AG04450 (cell line): Measurements from ENCODE around the gene SORL1. TPM values are rescaled to one million over a fixed set of nuclear protein-coding genes. Genes with fewer than 3 reads are reported as not detected.
A peak's percentile ranks its signal among the peaks of the same experiment; 100 is the strongest.

Experiments
- CTCF ChIA-PET: fragments of 300-600, 350-600 bp; formaldehyde crosslinking; extraction: SDS; loops from one replicate; lab custom pipeline; 2022; ENCODE audit warnings: antibody characterized with exemption, inconsistent platforms; lab: Charles Lee
- POLR2A ChIA-PET: fragments of 350-600 bp; formaldehyde crosslinking; extraction: SDS; loops from one replicate; lab custom pipeline; 2021; ENCODE audit warnings: antibody characterized with exemption, inconsistent platforms; lab: Yijun Ruan, JAX
- DNase-seq: peaks from one replicate; pipeline ENCODE4 v3.0.0-alpha.2; 2011; ENCODE audit warnings: low read depth, low spot score
- H3K27ac ChIP-seq: one replicate; pipeline ENCODE4 v1.5.1; 2012; ENCODE audit warnings: low read depth, low read length, control low read depth
- H3K27me3 ChIP-seq: one replicate; pipeline ENCODE4 v1.6.0; 2012; ENCODE audit warnings: low read length; ENCODE audit not compliant: control insufficient read depth, insufficient read depth
- H3K4me3 ChIP-seq: 2 replicates; pipeline ENCODE4 v1.5.1; 2011; ENCODE audit warnings: mild to moderate bottlenecking, low read depth, low read length, control low read depth
- H3K9me3 ChIP-seq: 2 replicates; pipeline ENCODE4 v1.5.1; 2012; ENCODE audit warnings: low read length; ENCODE audit not compliant: control insufficient read depth, insufficient read depth
- CTCF ChIP-seq: IDR thresholded peaks from 2 replicates; pipeline ENCODE4 v1.5.1; 2011; ENCODE audit warnings: low read depth, low read length, control low read depth, inconsistent platforms
- polyA plus RNA-seq: library from polyadenylated mRNA; depleted of rRNA; stranded (reverse); fragments of >200 nt; gene quantifications from 2 replicates; pipeline ENCODE4 v1.2.3, GENCODE V29; 2011

SORL1 gene
- polyA plus RNA-seq, 1 experiment, result 5.4 TPM

- ChIA-PET CTCF (interaction anchor here (0.6 to 4.2 kb wide), 79 partner anchors 10 to 925 kb away, joined by 3 to 44 read pairs (median 4); partner anchors contain the start of gene BLID), POLR2A (interaction anchor here (1.0 to 1.8 kb wide), 7 partner anchors 11 to 851 kb away, joined by 3 to 8 read pairs (median 3); no protein-coding TSS in a partner anchor)
- DNase-seq, result no peak
- Histone ChIP-seq H3K27ac (peak overlapping the region; percentile 100), H3K9me3 (no peaks in the 10 kb centered on the region), H3K4me3 (peak overlapping the region; percentile 57), H3K27me3 (no peaks in the 10 kb centered on the region)
- TF ChIP-seq CTCF, result no peak
Observed at GRCh38 chr11:121654843-121655536, 202.9 kb downstream of the SORL1 start.

- DNase-seq, result peak; percentile 97
- no peaks in the 10 kb centered on the region for H3K9me3 ChIP-seq
- ChIA-PET CTCF (interaction anchor here (0.6 to 4.2 kb wide), 72 partner anchors 11 to 924 kb away, joined by 3 to 44 read pairs (median 5); partner anchors contain the start of gene BLID), POLR2A (interaction anchor here (1.2 to 1.8 kb wide), 6 partner anchors 21 to 850 kb away, joined by 3 to 8 read pairs (median 3); no protein-coding TSS in a partner anchor)
- H3K27ac ChIP-seq, result peak overlapping the region; percentile 100
- no peaks in the 10 kb centered on the region for H3K27me3 ChIP-seq
- TF ChIP-seq CTCF, result peak; percentile 94
- H3K4me3 ChIP-seq, result peak overlapping the region; percentile 57
Observed at GRCh38 chr11:121655537-121656327, 203.6 kb downstream of the SORL1 start.

- POLR2A ChIA-PET, result interaction anchor here (1.2 to 1.8 kb wide), 4 partner anchors 22 to 849 kb away, joined by 3 to 8 read pairs (median 4); no protein-coding TSS in a partner anchor
- H3K9me3 ChIP-seq, result no peaks in the 10 kb centered on the region
- peak overlapping the region; percentile 45 for H3K4me3 ChIP-seq
- CTCF ChIA-PET, result interaction anchor here (0.9 to 4.2 kb wide), 14 partner anchors 12 to 853 kb away, joined by 3 to 44 read pairs (median 6); no protein-coding TSS in a partner anchor
- H3K27ac ChIP-seq, result peak overlapping the region; percentile 100
- no peak for DNase-seq
- H3K27me3 ChIP-seq, result no peaks in the 10 kb centered on the region
- TF ChIP-seq CTCF, result no peak
Observed at GRCh38 chr11:121656328-121657090, 204.4 kb downstream of the SORL1 start.

GRCh38 chr11:121657146-121657545 lies 205.0 kb downstream of the SORL1 start:
- no peak for TF ChIP-seq CTCF
- H3K27me3 ChIP-seq, result no peaks in the 10 kb centered on the region
- CTCF ChIA-PET, result interaction anchor here (1.3 kb wide), 1 partner anchor 443 kb away, joined by 4 read pairs; no protein-coding TSS in a partner anchor
- no peaks in the 10 kb centered on the region for H3K9me3 ChIP-seq
- POLR2A ChIA-PET, result no interaction called here
- DNase-seq, result no peak
- H3K27ac ChIP-seq, result peak overlapping the region; percentile 100
- no peak overlapping the region for H3K4me3 ChIP-seq
